ENCODE results near the gene HINT1. TPM values are rescaled to one million over a fixed set of nuclear protein-coding genes. Genes with fewer than 3 reads are reported as not detected.
"Not testable (repeated sequence)": the region's sequence is repeated elsewhere in the genome, so short reads cannot be mapped to it uniquely, and the experiment has no call there.

Gene HINT1
- polyA plus RNA-seq, 1 donor from 2014 or later = 706 TPM

DNA sequence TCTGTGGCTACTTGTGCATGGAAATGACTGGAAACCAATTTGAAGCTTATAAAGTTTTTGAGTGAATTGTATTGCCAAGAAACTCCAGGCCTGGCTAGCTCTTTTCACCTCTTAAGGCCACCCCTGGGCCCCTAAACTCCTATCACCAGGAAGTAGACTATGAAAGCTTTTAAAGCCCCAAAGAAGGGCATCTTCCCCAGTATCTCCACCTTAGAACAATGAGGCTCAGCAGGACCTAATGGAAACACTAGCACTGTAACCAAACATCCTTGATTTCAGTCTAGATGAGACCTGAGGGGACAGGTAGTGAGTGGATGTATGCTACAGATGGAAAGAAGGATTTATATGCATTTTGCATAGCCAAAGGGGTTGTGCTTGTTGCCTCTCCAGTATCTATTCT, 30.6 kb upstream of the HINT1 start:
- Histone ChIP-seq H3K36me3 (ENCODE audit: insufficient read depth, low read length) (no peaks in the 10 kb centered on the region), H3K4me2 (ENCODE audit: low read length) (no peak overlapping the region), H3K27ac (ENCODE audit: low read length) (no peak overlapping the region), H2AFZ (ENCODE audit: low read depth, low read length) (no peak overlapping the region), H3K27me3 (ENCODE audit: insufficient read depth, low read depth, low read length) (no peaks in the 10 kb centered on the region), H3K4me3 (ENCODE audit: low read length) (no peak overlapping the region), H4K20me1 (ENCODE audit: insufficient read depth) (no peaks in the 10 kb centered on the region), H3K79me2 (replicated peaks; ENCODE audit: insufficient read depth, low read length) (no peaks in the 10 kb centered on the region), H3F3A (ENCODE audit: insufficient read depth, low read length, poor library complexity, severe bottlenecking) (no peaks in the 10 kb centered on the region), H3K9me2 (ENCODE audit: insufficient read depth, low read length) (no peaks in the 10 kb centered on the region), H3K9ac (ENCODE audit: low read length) (no peak overlapping the region), H3K9me3 (ENCODE audit: low read length) (no peaks in the 10 kb centered on the region)
- TF ChIP-seq, protein P1, sequence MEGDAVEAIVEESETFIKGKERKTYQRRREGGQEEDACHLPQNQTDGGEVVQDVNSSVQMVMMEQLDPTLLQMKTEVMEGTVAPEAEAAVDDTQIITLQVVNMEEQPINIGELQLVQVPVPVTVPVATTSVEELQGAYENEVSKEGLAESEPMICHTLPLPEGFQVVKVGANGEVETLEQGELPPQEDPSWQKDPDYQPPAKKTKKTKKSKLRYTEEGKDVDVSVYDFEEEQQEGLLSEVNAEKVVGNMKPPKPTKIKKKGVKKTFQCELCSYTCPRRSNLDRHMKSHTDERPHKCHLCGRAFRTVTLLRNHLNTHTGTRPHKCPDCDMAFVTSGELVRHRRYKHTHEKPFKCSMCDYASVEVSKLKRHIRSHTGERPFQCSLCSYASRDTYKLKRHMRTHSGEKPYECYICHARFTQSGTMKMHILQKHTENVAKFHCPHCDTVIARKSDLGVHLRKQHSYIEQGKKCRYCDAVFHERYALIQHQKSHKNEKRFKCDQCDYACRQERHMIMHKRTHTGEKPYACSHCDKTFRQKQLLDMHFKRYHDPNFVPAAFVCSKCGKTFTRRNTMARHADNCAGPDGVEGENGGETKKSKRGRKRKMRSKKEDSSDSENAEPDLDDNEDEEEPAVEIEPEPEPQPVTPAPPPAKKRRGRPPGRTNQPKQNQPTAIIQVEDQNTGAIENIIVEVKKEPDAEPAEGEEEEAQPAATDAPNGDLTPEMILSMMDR (IDR thresholded peaks at IDR 0.05; ENCODE audit: poor library complexity, severe bottlenecking) = no peak
- no peak for TF ChIP-seq RAD21 (conservative IDR thresholded peaks at IDR 0.05)
- no peak for TF ChIP-seq EZH2 (IDR thresholded peaks at IDR 0.05; ENCODE audit: borderline replicate concordance, insufficient read depth, low read length, poor library complexity, severe bottlenecking)
- no peak for TF ChIP-seq EP300 (conservative IDR thresholded peaks at IDR 0.05; ENCODE audit: poor library complexity, severe bottlenecking)
- no peak for TF ChIP-seq TAF1 (IDR thresholded peaks at IDR 0.05; ENCODE audit: low read depth)
- no peak for TF ChIP-seq SMC3 (conservative IDR thresholded peaks at IDR 0.05; ENCODE audit: poor library complexity)

DNA sequence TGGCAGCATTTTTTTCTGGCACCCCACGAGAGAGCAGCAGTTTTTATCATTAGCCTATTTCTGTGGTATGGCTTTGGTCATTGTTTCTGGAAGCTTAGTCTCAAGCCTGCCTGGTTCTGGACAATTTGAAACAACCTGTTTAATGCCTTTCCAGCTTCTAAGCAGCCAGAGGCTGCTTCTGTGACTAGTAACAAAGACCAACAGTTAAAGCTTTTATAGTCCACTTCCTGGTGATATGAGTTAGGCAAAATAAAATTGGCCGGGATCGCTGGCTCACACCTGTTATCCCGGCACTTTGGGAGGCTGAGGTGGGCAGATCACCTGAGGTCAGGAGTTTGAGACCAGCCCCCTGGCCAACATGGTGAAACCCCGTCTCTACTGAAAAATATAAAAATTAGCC, 29.7 kb upstream of the HINT1 start:
- H3F3A ChIP-seq (ENCODE audit: insufficient read depth, low read length, poor library complexity, severe bottlenecking) = no peaks in the 10 kb centered on the region
- no peak overlapping the region for H3K27ac ChIP-seq (ENCODE audit: low read length)
- TF ChIP-seq RAD21 (conservative IDR thresholded peaks at IDR 0.05) (no peak), EZH2 (IDR thresholded peaks at IDR 0.05; ENCODE audit: borderline replicate concordance, insufficient read depth, low read length, poor library complexity, severe bottlenecking) (no peak), SMC3 (conservative IDR thresholded peaks at IDR 0.05; ENCODE audit: poor library complexity) (no peak), MXI1 (conservative IDR thresholded peaks at IDR 0.05; ENCODE audit: poor library complexity, severe bottlenecking) (no peak), TAF1 (IDR thresholded peaks at IDR 0.05; ENCODE audit: low read depth) (no peak), EP300 (conservative IDR thresholded peaks at IDR 0.05; ENCODE audit: poor library complexity, severe bottlenecking) (no peak), POLR2AphosphoS5 (IDR thresholded peaks at IDR 0.05) (no peak)
- TF ChIP-seq, protein P1 (IDR thresholded peaks at IDR 0.05; ENCODE audit: poor library complexity, severe bottlenecking) = no peak
- TF ChIP-seq, protein P2, sequence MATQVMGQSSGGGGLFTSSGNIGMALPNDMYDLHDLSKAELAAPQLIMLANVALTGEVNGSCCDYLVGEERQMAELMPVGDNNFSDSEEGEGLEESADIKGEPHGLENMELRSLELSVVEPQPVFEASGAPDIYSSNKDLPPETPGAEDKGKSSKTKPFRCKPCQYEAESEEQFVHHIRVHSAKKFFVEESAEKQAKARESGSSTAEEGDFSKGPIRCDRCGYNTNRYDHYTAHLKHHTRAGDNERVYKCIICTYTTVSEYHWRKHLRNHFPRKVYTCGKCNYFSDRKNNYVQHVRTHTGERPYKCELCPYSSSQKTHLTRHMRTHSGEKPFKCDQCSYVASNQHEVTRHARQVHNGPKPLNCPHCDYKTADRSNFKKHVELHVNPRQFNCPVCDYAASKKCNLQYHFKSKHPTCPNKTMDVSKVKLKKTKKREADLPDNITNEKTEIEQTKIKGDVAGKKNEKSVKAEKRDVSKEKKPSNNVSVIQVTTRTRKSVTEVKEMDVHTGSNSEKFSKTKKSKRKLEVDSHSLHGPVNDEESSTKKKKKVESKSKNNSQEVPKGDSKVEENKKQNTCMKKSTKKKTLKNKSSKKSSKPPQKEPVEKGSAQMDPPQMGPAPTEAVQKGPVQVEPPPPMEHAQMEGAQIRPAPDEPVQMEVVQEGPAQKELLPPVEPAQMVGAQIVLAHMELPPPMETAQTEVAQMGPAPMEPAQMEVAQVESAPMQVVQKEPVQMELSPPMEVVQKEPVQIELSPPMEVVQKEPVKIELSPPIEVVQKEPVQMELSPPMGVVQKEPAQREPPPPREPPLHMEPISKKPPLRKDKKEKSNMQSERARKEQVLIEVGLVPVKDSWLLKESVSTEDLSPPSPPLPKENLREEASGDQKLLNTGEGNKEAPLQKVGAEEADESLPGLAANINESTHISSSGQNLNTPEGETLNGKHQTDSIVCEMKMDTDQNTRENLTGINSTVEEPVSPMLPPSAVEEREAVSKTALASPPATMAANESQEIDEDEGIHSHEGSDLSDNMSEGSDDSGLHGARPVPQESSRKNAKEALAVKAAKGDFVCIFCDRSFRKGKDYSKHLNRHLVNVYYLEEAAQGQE (IDR thresholded peaks at IDR 0.05; ENCODE audit: borderline replicate concordance) = no peak
- H3K9ac ChIP-seq (ENCODE audit: low read length) = no peak overlapping the region
- H3K4me2 ChIP-seq (ENCODE audit: low read length) = no peak overlapping the region
- H3K36me3 ChIP-seq (ENCODE audit: insufficient read depth, low read length) = no peaks in the 10 kb centered on the region
- H3K9me3 ChIP-seq (ENCODE audit: low read length) = no peaks in the 10 kb centered on the region
- no peaks in the 10 kb centered on the region for H3K9me2 ChIP-seq (ENCODE audit: insufficient read depth, low read length)
- H3K4me3 ChIP-seq (ENCODE audit: low read length) = no peak overlapping the region
- H3K27me3 ChIP-seq (ENCODE audit: insufficient read depth, low read depth, low read length) = no peaks in the 10 kb centered on the region
- no peaks in the 10 kb centered on the region for H3K79me2 ChIP-seq (replicated peaks; ENCODE audit: insufficient read depth, low read length)
- no peaks in the 10 kb centered on the region for H4K20me1 ChIP-seq (ENCODE audit: insufficient read depth)
- H2AFZ ChIP-seq (ENCODE audit: low read depth, low read length) = no peak overlapping the region

DNA sequence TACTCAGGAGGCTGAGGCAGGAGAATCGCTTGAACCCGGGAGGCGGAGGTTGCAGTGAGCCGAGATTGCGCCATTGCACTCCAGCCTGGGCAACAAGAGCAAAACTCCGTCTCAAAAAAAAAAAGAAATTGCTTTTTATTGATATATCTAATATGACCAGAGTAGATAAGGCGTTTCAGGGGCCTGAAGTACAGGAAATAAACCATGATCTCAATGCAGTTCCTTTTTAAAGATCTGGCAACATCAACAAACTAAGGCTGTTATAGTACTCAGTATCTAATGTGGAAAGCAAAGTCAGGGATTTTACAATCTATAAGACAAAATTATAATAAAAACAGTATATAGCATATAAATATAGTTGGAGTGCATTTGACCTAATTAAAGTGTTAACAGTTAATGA, 28.8 kb upstream of the HINT1 start:
- H3K27me3 ChIP-seq (ENCODE audit: insufficient read depth, low read depth, low read length); H3K36me3 ChIP-seq (ENCODE audit: insufficient read depth, low read length); H3K9me2 ChIP-seq (ENCODE audit: insufficient read depth, low read length); H2AFZ ChIP-seq (ENCODE audit: low read depth, low read length); H3K4me3 ChIP-seq (ENCODE audit: low read length); H3F3A ChIP-seq (ENCODE audit: insufficient read depth, low read length, poor library complexity, severe bottlenecking); H3K27ac ChIP-seq (ENCODE audit: low read length); H4K20me1 ChIP-seq (ENCODE audit: insufficient read depth); H3K9ac ChIP-seq (ENCODE audit: low read length); H3K4me2 ChIP-seq (ENCODE audit: low read length); H3K9me3 ChIP-seq (ENCODE audit: low read length); H3K79me2 ChIP-seq (replicated peaks; ENCODE audit: insufficient read depth, low read length): not testable (repeated sequence)
